MCF 10A (cell line): ENCODE measurements around the gene NRXN3. TPM values are rescaled to one million over a fixed set of nuclear protein-coding genes. Genes with fewer than 3 reads are reported as not detected.

Experiments used
- BruUV-seq: library from RNA; stranded (reverse); fragments of 400-500 nt; replicated peaks from 2 replicates; lab custom pipeline; 2021; lab: Mats Ljungman, UMichigan
- CTCF ChIA-PET: fragments of 300-600 bp; sonication (Branson Sonifier 250); formaldehyde crosslinking; extraction: SDS; loops from one replicate; lab custom pipeline; 2021; ENCODE audit warnings: antibody characterized with exemption, inconsistent platforms; lab: Yijun Ruan, JAX
- POLR2A ChIA-PET: fragments of 300-600, 350-650 bp; sonication (Branson Sonifier 250); formaldehyde crosslinking; extraction: SDS; loops from one replicate; lab custom pipeline; 2020; ENCODE audit warnings: antibody characterized with exemption, inconsistent platforms; lab: Yijun Ruan, JAX
- DNase-seq: peaks from one replicate; pipeline ENCODE4 v3.0.0-alpha.2; 2018; ENCODE audit not compliant: unreplicated experiment
- H3K27ac Mint-ChIP-seq: one replicate; pipeline ENCODE4 v1.8.0; 2022; ENCODE audit warnings: mild to moderate bottlenecking, low read depth, mixed read lengths; ENCODE audit not compliant: unreplicated experiment
- H3K27me3 Mint-ChIP-seq: one replicate; pipeline ENCODE4 v1.8.0; 2022; ENCODE audit warnings: mixed read lengths; ENCODE audit not compliant: insufficient read depth, unreplicated experiment
- H3K36me3 Mint-ChIP-seq: one replicate; pipeline ENCODE4 v1.8.0; 2022; ENCODE audit warnings: mild to moderate bottlenecking, moderate library complexity, mixed read lengths; ENCODE audit not compliant: insufficient read depth, unreplicated experiment
- H3K4me1 Mint-ChIP-seq: one replicate; pipeline ENCODE4 v1.8.0; 2022; ENCODE audit warnings: mixed read lengths; ENCODE audit not compliant: insufficient read depth, unreplicated experiment
- H3K4me3 Mint-ChIP-seq: one replicate; pipeline ENCODE4 v1.8.0; 2022; ENCODE audit warnings: mild to moderate bottlenecking, moderate library complexity, mixed read lengths; ENCODE audit not compliant: unreplicated experiment
- H3K9me3 Mint-ChIP-seq: one replicate; pipeline ENCODE4 v1.8.0; 2022; ENCODE audit warnings: mixed read lengths; ENCODE audit not compliant: unreplicated experiment
- intact Hi-C: fragments of 100-400 bp; cut with micrococcal nuclease; formaldehyde crosslinking; loops from 2 replicates; pipeline ENCODE4 v1.14.1; 2022
- total RNA-seq: library from RNA; stranded (reverse); gene quantifications from 2 replicates; pipeline ENCODE4 v1.2.3, GENCODE V29; 2022
- TF ChIP-seq, protein P1 (sequence below): fragments of 200-600 bp; IDR thresholded peaks from one replicate; pipeline ENCODE4 v1.8.0; 2022; ENCODE audit warnings: antibody characterized with exemption, mild to moderate bottlenecking; ENCODE audit not compliant: unreplicated experiment

NRXN3 gene
- total RNA-seq, 1 experiment from 2014 or later: not detected

- BruUV-seq: no TSS peak
- Mint-ChIP-seq H3K4me1 (no peaks in the 10 kb centered on the region), H3K27me3 (peaks cover 76% of the 10 kb centered on the region), H3K36me3 (no peaks in the 10 kb centered on the region), H3K9me3 (no peaks in the 10 kb centered on the region), H3K4me3 (no peak overlapping the region), H3K27ac (no peak overlapping the region)
- no peak for DNase-seq
- TF ChIP-seq, protein P1, sequence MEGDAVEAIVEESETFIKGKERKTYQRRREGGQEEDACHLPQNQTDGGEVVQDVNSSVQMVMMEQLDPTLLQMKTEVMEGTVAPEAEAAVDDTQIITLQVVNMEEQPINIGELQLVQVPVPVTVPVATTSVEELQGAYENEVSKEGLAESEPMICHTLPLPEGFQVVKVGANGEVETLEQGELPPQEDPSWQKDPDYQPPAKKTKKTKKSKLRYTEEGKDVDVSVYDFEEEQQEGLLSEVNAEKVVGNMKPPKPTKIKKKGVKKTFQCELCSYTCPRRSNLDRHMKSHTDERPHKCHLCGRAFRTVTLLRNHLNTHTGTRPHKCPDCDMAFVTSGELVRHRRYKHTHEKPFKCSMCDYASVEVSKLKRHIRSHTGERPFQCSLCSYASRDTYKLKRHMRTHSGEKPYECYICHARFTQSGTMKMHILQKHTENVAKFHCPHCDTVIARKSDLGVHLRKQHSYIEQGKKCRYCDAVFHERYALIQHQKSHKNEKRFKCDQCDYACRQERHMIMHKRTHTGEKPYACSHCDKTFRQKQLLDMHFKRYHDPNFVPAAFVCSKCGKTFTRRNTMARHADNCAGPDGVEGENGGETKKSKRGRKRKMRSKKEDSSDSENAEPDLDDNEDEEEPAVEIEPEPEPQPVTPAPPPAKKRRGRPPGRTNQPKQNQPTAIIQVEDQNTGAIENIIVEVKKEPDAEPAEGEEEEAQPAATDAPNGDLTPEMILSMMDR: no peak
- POLR2A ChIA-PET: no interaction called here
- CTCF ChIA-PET: interaction anchor here (0.6 kb wide), 1 partner anchor 24 kb away, joined by 3 read pairs; no protein-coding TSS in a partner anchor
- intact Hi-C loops: no loop called here
Measured at GRCh38 chr14:79284621-79285020, 1114.4 kb downstream of the NRXN3 start.

- Mint-ChIP-seq H3K9me3 (no peaks in the 10 kb centered on the region), H3K36me3 (no peaks in the 10 kb centered on the region), H3K27ac (no peak overlapping the region), H3K4me1 (no peaks in the 10 kb centered on the region), H3K27me3 (peaks cover 76% of the 10 kb centered on the region), H3K4me3 (no peak overlapping the region)
- ChIA-PET CTCF (no interaction called here), POLR2A (no interaction called here)
- no TSS peak for BruUV-seq
- TF ChIP-seq, protein P1: no peak
- intact Hi-C loops: no loop called here
- DNase-seq: no peak
Measured at GRCh38 chr14:79285263-79285662, 1115.1 kb downstream of the NRXN3 start.

GRCh38 chr14:79287976-79288375, 1117.8 kb downstream of the NRXN3 start:
- ChIA-PET POLR2A (no interaction called here), CTCF (no interaction called here)
- Mint-ChIP-seq H3K27me3 (peaks cover 52% of the 10 kb centered on the region), H3K4me3 (no peak overlapping the region), H3K9me3 (no peaks in the 10 kb centered on the region), H3K27ac (no peak overlapping the region), H3K36me3 (peaks cover 4% of the 10 kb centered on the region), H3K4me1 (no peaks in the 10 kb centered on the region)
- TF ChIP-seq, protein P1: no peak
- intact Hi-C loops: no loop called here
- no TSS peak for BruUV-seq
- DNase-seq: no peak

- Mint-ChIP-seq H3K4me1 (no peaks in the 10 kb centered on the region), H3K4me3 (no peak overlapping the region), H3K9me3 (no peaks in the 10 kb centered on the region), H3K27me3 (peaks cover 38% of the 10 kb centered on the region), H3K27ac (no peak overlapping the region), H3K36me3 (peaks cover 4% of the 10 kb centered on the region)
- intact Hi-C loops: no loop called here
- TF ChIP-seq, protein P1: no peak
- ChIA-PET POLR2A (interaction anchor here (0.6 kb wide), 1 partner anchor 203 kb away, joined by 3 read pairs; no protein-coding TSS in a partner anchor), CTCF (no interaction called here)
- no TSS peak for BruUV-seq
- DNase-seq: no peak
Measured at GRCh38 chr14:79293482-79294177, 1123.5 kb downstream of the NRXN3 start.
